K562 (cell line): Measurements from ENCODE around the gene RPLP2. TPM values are rescaled to one million over a fixed set of nuclear protein-coding genes. Genes with fewer than 3 reads are reported as not detected.

Experiments used
- MEIS2 ChIP-seq: fragments of 450-650 bp; IDR thresholded peaks from 2 replicates; pipeline ENCODE4 v1.6.1; 2014; ENCODE audit warnings: mild to moderate bottlenecking; ENCODE audit not compliant: partially characterized antibody
- NFRKB ChIP-seq: fragments of 450-650 bp; IDR thresholded peaks from 2 replicates; pipeline ENCODE4 v1.6.1; 2016; ENCODE audit warnings: low read depth
- polyA plus RNA-seq, 8 experiments: library from polyadenylated mRNA; depleted of rRNA in 4 of 8; stranded (reverse) in 5 of 8; unstranded in 3 of 8; fragments of >200 nt; fragmentation: Nextera tagmentation in 2 of 8; fragmentation: Illumina TruSeq in 1 of 8; extraction: Ambion mirVana in 2 of 8; extraction: Trizol in 1 of 8; gene quantifications; 2 replicates each; pipeline versions ENCODE4 v1.2.1 to v1.2.3, GENCODE V29; 2011 to 2014; ENCODE audit warnings: inconsistent platforms in 1 of 8, missing spikeins in 1 of 8
- total RNA-seq, 7 experiments: library from RNA; depleted of rRNA in 6 of 7; stranded (reverse); fragments of >200 nt in 6 of 7; fragmentation: Illumina TruSeq in 2 of 7; extraction: Trizol in 2 of 7; gene quantifications; 2 replicates each; pipeline versions ENCODE4 v1.2.1 to v1.2.3, GENCODE V29; 2011 to 2021; ENCODE audit warnings: low replicate concordance in 1 of 7
- TF ChIP-seq, protein P1 (sequence below): fragments of 150-350 bp; IDR thresholded peaks from 2 replicates; pipeline ENCODE4 v1.6.1; 2014; ENCODE audit warnings: low read depth, mild to moderate bottlenecking, low read length, borderline replicate concordance
- TF ChIP-seq, protein P2 (sequence below): fragments of 250-450 bp; sonication (Bioruptor Pico); IDR thresholded peaks from 2 replicates; pipeline ENCODE4 v1.4.0; 2020; ENCODE audit warnings: mild to moderate bottlenecking, moderate library complexity
- TF ChIP-seq, protein P3 (sequence below), 2 experiments: fragments of 450-650 bp in 1 of 2; IDR thresholded peaks; 2 replicates each; pipeline ENCODE4 v1.6.1; 2011 to 2017; ENCODE audit warnings: low read depth in 2 of 2, antibody characterized with exemption in 1 of 2, borderline replicate concordance in 1 of 2, low read length in 1 of 2, mild to moderate bottlenecking in 1 of 2, mixed read lengths in 1 of 2; ENCODE audit not compliant: control insufficient read depth in 1 of 2
- TF ChIP-seq, protein P4 (sequence below): fragments of 200-800 bp; sonication (Bioruptor generic); IDR thresholded peaks from 2 replicates; pipeline ENCODE4 v1.6.1; 2016; ENCODE audit warnings: missing genetic modification characterization, missing compliant biosample characterization

Gene RPLP2
- total and polyA plus RNA-seq, 9 of the 15 experiments (the other 6 are each of a cell fraction or from before 2014, with no cell fraction given): 528 to 3,807 (median 1,633) TPM

DNA sequence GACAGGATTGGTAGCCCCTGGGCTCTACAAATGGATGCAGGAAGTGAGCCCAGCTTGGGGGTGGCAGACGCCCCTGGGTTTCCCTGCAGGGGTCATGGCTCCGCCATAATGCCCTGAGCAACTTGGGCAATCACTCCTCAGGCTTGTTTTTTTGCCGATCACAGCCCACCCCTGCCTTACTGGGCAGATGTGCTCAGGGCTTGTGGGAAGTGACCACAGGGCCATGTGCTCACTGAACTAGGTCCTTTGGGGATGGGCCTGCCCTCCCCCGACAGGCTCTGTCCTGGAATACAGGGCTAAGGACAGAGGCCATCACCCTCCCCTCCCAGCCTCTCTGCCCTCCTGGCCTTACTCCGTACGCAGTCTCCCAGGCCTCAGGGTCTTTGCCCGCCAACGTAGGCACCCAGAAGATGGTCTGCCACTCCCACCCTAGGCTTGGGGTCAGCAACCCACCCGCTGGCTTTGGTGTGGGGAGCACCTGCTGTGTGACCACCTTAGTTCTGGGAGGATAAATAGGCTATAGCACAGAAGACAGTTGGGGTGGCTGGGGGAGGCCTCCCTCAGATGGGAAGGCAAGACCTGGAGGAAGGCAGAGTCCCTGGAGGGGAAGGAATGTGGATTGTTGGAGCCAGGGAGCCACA is 3.8 kb downstream of the RPLP2 start (continued):
- TF ChIP-seq, protein P1, sequence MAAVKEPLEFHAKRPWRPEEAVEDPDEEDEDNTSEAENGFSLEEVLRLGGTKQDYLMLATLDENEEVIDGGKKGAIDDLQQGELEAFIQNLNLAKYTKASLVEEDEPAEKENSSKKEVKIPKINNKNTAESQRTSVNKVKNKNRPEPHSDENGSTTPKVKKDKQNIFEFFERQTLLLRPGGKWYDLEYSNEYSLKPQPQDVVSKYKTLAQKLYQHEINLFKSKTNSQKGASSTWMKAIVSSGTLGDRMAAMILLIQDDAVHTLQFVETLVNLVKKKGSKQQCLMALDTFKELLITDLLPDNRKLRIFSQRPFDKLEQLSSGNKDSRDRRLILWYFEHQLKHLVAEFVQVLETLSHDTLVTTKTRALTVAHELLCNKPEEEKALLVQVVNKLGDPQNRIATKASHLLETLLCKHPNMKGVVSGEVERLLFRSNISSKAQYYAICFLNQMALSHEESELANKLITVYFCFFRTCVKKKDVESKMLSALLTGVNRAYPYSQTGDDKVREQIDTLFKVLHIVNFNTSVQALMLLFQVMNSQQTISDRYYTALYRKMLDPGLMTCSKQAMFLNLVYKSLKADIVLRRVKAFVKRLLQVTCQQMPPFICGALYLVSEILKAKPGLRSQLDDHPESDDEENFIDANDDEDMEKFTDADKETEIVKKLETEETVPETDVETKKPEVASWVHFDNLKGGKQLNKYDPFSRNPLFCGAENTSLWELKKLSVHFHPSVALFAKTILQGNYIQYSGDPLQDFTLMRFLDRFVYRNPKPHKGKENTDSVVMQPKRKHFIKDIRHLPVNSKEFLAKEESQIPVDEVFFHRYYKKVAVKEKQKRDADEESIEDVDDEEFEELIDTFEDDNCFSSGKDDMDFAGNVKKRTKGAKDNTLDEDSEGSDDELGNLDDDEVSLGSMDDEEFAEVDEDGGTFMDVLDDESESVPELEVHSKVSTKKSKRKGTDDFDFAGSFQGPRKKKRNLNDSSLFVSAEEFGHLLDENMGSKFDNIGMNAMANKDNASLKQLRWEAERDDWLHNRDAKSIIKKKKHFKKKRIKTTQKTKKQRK: no peak
- TF ChIP-seq, protein P2, sequence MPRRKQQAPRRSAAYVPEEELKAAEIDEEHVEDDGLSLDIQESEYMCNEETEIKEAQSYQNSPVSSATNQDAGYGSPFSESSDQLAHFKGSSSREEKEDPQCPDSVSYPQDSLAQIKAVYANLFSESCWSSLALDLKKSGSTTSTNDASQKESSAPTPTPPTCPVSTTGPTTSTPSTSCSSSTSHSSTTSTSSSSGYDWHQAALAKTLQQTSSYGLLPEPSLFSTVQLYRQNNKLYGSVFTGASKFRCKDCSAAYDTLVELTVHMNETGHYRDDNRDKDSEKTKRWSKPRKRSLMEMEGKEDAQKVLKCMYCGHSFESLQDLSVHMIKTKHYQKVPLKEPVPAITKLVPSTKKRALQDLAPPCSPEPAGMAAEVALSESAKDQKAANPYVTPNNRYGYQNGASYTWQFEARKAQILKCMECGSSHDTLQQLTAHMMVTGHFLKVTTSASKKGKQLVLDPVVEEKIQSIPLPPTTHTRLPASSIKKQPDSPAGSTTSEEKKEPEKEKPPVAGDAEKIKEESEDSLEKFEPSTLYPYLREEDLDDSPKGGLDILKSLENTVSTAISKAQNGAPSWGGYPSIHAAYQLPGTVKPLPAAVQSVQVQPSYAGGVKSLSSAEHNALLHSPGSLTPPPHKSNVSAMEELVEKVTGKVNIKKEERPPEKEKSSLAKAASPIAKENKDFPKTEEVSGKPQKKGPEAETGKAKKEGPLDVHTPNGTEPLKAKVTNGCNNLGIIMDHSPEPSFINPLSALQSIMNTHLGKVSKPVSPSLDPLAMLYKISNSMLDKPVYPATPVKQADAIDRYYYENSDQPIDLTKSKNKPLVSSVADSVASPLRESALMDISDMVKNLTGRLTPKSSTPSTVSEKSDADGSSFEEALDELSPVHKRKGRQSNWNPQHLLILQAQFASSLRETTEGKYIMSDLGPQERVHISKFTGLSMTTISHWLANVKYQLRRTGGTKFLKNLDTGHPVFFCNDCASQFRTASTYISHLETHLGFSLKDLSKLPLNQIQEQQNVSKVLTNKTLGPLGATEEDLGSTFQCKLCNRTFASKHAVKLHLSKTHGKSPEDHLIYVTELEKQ: no peak
- TF ChIP-seq, protein P3, sequence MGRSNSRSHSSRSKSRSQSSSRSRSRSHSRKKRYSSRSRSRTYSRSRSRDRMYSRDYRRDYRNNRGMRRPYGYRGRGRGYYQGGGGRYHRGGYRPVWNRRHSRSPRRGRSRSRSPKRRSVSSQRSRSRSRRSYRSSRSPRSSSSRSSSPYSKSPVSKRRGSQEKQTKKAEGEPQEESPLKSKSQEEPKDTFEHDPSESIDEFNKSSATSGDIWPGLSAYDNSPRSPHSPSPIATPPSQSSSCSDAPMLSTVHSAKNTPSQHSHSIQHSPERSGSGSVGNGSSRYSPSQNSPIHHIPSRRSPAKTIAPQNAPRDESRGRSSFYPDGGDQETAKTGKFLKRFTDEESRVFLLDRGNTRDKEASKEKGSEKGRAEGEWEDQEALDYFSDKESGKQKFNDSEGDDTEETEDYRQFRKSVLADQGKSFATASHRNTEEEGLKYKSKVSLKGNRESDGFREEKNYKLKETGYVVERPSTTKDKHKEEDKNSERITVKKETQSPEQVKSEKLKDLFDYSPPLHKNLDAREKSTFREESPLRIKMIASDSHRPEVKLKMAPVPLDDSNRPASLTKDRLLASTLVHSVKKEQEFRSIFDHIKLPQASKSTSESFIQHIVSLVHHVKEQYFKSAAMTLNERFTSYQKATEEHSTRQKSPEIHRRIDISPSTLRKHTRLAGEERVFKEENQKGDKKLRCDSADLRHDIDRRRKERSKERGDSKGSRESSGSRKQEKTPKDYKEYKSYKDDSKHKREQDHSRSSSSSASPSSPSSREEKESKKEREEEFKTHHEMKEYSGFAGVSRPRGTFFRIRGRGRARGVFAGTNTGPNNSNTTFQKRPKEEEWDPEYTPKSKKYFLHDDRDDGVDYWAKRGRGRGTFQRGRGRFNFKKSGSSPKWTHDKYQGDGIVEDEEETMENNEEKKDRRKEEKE (IDR thresholded peaks at IDR 0.05; ENCODE audit: borderline replicate concordance in 1 of 2, control insufficient read depth in 1 of 2, low read depth in 2 of 2, low read length in 1 of 2): no peak
- no peak for TF ChIP-seq NFRKB
- TF ChIP-seq, protein P4, sequence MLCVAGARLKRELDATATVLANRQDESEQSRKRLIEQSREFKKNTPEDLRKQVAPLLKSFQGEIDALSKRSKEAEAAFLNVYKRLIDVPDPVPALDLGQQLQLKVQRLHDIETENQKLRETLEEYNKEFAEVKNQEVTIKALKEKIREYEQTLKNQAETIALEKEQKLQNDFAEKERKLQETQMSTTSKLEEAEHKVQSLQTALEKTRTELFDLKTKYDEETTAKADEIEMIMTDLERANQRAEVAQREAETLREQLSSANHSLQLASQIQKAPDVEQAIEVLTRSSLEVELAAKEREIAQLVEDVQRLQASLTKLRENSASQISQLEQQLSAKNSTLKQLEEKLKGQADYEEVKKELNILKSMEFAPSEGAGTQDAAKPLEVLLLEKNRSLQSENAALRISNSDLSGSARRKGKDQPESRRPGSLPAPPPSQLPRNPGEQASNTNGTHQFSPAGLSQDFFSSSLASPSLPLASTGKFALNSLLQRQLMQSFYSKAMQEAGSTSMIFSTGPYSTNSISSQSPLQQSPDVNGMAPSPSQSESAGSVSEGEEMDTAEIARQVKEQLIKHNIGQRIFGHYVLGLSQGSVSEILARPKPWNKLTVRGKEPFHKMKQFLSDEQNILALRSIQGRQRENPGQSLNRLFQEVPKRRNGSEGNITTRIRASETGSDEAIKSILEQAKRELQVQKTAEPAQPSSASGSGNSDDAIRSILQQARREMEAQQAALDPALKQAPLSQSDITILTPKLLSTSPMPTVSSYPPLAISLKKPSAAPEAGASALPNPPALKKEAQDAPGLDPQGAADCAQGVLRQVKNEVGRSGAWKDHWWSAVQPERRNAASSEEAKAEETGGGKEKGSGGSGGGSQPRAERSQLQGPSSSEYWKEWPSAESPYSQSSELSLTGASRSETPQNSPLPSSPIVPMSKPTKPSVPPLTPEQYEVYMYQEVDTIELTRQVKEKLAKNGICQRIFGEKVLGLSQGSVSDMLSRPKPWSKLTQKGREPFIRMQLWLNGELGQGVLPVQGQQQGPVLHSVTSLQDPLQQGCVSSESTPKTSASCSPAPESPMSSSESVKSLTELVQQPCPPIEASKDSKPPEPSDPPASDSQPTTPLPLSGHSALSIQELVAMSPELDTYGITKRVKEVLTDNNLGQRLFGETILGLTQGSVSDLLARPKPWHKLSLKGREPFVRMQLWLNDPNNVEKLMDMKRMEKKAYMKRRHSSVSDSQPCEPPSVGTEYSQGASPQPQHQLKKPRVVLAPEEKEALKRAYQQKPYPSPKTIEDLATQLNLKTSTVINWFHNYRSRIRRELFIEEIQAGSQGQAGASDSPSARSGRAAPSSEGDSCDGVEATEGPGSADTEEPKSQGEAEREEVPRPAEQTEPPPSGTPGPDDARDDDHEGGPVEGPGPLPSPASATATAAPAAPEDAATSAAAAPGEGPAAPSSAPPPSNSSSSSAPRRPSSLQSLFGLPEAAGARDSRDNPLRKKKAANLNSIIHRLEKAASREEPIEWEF: no peak
- no peak for TF ChIP-seq MEIS2
